SK-MEL-5 (cell line): ENCODE measurements around the gene NHP2. TPM values are rescaled to one million over a fixed set of nuclear protein-coding genes. Genes with fewer than 3 reads are reported as not detected.

Experiments
- DNase-seq: peaks from one replicate; pipeline ENCODE4 v3.0.0-alpha.2; 2016; ENCODE audit warnings: low read depth, low spot score
- in situ Hi-C: cut with HindIII; loops from 2 replicates; pipeline ENCODE4 v1.10.0; 2016; ENCODE audit warnings: low sequenced_read_pairs, high pct_unique_total_duplicates, low pct_unique_long_range_greater_than_20kb
- total RNA-seq: library from RNA; depleted of rRNA; stranded (reverse); fragments of >200 nt; shearing (Covaris generic); gene quantifications from 2 replicates; pipeline ENCODE4 v1.2.3, GENCODE V29; 2014

NHP2 gene
- total RNA-seq, 1 experiment from 2014 or later = 253 TPM

- in situ Hi-C loops = no loop called here
- no peak for DNase-seq
These were observed 28.6 kb upstream of the NHP2 start for GRCh38 chr5:178182158-178182876.

GRCh38 chr5:178180141-178180863, 26.6 kb upstream of the NHP2 start:
- DNase-seq = no peak
- in situ Hi-C loops = no loop called here

GRCh38 chr5:178177569-178177968, 23.9 kb upstream of the NHP2 start:
- in situ Hi-C loops = no loop called here

GRCh38 chr5:178176791-178177190, 23.1 kb upstream of the NHP2 start:
- in situ Hi-C loops = no loop called here
- DNase-seq = no peak

More at GRCh38 chr5:178177569-178177968, 23.9 kb upstream of the NHP2 start:
- no peak for DNase-seq

- in situ Hi-C loops = no loop called here
- no peak for DNase-seq
These were observed 20.8 kb upstream of the NHP2 start for GRCh38 chr5:178174456-178174855.

GRCh38 chr5:178170455-178170854, 16.8 kb upstream of the NHP2 start:
- in situ Hi-C loops = no loop called here

GRCh38 chr5:178165581-178165980, 11.9 kb upstream of the NHP2 start:
- in situ Hi-C loops = no loop called here

More at GRCh38 chr5:178170455-178170854, 16.8 kb upstream of the NHP2 start:
- no peak for DNase-seq

GRCh38 chr5:178163772-178164735, 10.4 kb upstream of the NHP2 start:
- DNase-seq = peak; percentile 74
- in situ Hi-C loops = no loop called here

More at GRCh38 chr5:178165581-178165980, 11.9 kb upstream of the NHP2 start:
- no peak for DNase-seq

GRCh38 chr5:178162481-178162880, 8.8 kb upstream of the NHP2 start:
- in situ Hi-C loops = no loop called here
- no peak for DNase-seq

GRCh38 chr5:178160176-178160575, 6.5 kb upstream of the NHP2 start:
- in situ Hi-C loops = no loop called here
- DNase-seq = no peak

GRCh38 chr5:178155065-178155464, 1.4 kb upstream of the NHP2 start:
- in situ Hi-C loops = no loop called here
- DNase-seq = no peak

- DNase-seq = no peak
- in situ Hi-C loops = no loop called here
These were observed 917 bp downstream of the NHP2 start for GRCh38 chr5:178152491-178153444.

- no peak for DNase-seq
- in situ Hi-C loops = no loop called here
These were observed 2.5 kb downstream of the NHP2 start for GRCh38 chr5:178150977-178151734.

GRCh38 chr5:178149199-178149932, 4.3 kb downstream of the NHP2 start:
- in situ Hi-C loops = no loop called here

GRCh38 chr5:178147406-178147805, 6.3 kb downstream of the NHP2 start:
- no peak for DNase-seq
- in situ Hi-C loops = no loop called here

More at GRCh38 chr5:178149199-178149932, 4.3 kb downstream of the NHP2 start:
- no peak for DNase-seq
